Breast epithelium (tissue), 3 donors: Measurements from ENCODE around the gene METTL13.

Source experiments
- POLR2A ChIP-seq: fragments of 450-650 bp; IDR thresholded peaks from one replicate; pipeline ENCODE4 v1.6.1; 2016; ENCODE audit warnings: antibody characterized with exemption, mild to moderate bottlenecking, moderate library complexity
- TF ChIP-seq, protein P1 (sequence below), 3 donors: fragments of 450-650 bp; IDR thresholded peaks; one replicate each; pipeline ENCODE4 v1.5.1; 2016 to 2017; ENCODE audit warnings: antibody characterized with exemption in 3 of 3, mild to moderate bottlenecking in 3 of 3, moderate library complexity in 3 of 3

DNA sequence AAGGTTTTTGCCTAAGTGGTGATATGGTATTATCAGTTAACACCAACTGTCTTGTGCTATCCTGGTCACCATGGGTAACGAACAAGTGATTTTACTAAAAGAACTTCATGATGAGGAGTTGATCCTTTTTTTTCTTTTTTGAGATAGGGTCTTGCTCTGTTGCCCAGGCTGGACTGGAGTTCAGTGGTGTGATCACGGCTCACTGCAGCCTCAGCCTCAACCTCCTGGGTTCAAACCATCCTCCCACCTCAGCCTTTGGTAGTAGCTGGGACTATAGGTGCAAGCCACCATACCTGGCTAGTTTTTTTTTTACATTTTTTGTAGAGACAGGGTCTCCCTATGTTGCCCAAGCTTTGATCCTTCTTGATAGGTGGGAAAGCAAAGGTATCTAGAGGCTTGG lies 5.1 kb downstream of the METTL13 start:
- no peak for TF ChIP-seq POLR2A
- TF ChIP-seq, protein P1, sequence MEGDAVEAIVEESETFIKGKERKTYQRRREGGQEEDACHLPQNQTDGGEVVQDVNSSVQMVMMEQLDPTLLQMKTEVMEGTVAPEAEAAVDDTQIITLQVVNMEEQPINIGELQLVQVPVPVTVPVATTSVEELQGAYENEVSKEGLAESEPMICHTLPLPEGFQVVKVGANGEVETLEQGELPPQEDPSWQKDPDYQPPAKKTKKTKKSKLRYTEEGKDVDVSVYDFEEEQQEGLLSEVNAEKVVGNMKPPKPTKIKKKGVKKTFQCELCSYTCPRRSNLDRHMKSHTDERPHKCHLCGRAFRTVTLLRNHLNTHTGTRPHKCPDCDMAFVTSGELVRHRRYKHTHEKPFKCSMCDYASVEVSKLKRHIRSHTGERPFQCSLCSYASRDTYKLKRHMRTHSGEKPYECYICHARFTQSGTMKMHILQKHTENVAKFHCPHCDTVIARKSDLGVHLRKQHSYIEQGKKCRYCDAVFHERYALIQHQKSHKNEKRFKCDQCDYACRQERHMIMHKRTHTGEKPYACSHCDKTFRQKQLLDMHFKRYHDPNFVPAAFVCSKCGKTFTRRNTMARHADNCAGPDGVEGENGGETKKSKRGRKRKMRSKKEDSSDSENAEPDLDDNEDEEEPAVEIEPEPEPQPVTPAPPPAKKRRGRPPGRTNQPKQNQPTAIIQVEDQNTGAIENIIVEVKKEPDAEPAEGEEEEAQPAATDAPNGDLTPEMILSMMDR (IDR thresholded peaks at IDR 0.05): no peak
